Right lobe of liver (tissue), 4 donors: ENCODE results near the gene NSUN5.

Source experiments
- CTCF ChIP-seq, 4 donors: fragments of 200-600 bp in 3 of 4; fragments of 450-650 bp in 1 of 4; IDR thresholded peaks; one replicate each; pipeline versions ENCODE4 v1.5.1 to v1.8.0; 2016 to 2022; ENCODE audit warnings: antibody characterized with exemption in 4 of 4, mild to moderate bottlenecking in 2 of 4
- POLR2A ChIP-seq: fragments of 450-650 bp; IDR thresholded peaks from one replicate; pipeline ENCODE4 v1.6.1; 2017; ENCODE audit warnings: antibody characterized with exemption, mild to moderate bottlenecking
- donor health status: DM: no; HTN: no; CAD: no.
- donor health status: DM: no; HTN: no; CAD: no.
- donor health status: DM: no; HTN: yes; CAD: no.

GRCh38 chr7:73345538-73345937 is 36.9 kb upstream of the NSUN5 start:
- TF ChIP-seq CTCF (IDR thresholded peaks at IDR 0.05) (no peak), POLR2A (no peak)
